ENCODE results near the gene SRCAP. TPM values are rescaled to one million over a fixed set of nuclear protein-coding genes. Genes with fewer than 3 reads are reported as not detected.

The SRCAP gene
- total RNA-seq, 1 donor from 2014 or later, result 18.1 TPM

DNA sequence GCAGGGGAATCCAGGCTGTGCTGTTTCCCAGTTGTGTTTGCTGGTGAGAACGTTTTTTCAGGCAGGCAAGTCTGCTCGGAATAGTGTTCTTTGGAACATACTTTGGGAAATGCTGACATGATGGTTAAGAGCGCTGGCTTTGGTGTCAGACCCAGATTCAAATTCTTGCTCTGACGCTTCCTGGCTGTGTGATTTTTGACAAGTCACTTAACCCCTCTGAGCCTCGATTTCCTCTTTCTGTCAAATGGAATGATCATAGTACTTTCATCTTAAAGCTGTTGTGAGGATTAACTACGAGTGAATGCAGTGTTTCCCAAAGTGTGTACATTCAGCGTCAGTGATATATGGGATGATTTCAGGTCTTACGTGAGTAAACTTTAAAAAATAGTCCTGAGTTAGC, 35.9 kb upstream of the SRCAP start:
- Histone ChIP-seq H3K36me3 (ENCODE audit: control insufficient read depth, insufficient read depth, low read length) (peaks cover 3% of the 10 kb centered on the region), H3K27me3 (ENCODE audit: control insufficient read depth, insufficient read depth, low read length) (no peaks in the 10 kb centered on the region), H3K4me3 (ENCODE audit: low read depth, low read length) (no peak overlapping the region)
- TF ChIP-seq, protein P1, sequence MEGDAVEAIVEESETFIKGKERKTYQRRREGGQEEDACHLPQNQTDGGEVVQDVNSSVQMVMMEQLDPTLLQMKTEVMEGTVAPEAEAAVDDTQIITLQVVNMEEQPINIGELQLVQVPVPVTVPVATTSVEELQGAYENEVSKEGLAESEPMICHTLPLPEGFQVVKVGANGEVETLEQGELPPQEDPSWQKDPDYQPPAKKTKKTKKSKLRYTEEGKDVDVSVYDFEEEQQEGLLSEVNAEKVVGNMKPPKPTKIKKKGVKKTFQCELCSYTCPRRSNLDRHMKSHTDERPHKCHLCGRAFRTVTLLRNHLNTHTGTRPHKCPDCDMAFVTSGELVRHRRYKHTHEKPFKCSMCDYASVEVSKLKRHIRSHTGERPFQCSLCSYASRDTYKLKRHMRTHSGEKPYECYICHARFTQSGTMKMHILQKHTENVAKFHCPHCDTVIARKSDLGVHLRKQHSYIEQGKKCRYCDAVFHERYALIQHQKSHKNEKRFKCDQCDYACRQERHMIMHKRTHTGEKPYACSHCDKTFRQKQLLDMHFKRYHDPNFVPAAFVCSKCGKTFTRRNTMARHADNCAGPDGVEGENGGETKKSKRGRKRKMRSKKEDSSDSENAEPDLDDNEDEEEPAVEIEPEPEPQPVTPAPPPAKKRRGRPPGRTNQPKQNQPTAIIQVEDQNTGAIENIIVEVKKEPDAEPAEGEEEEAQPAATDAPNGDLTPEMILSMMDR (IDR thresholded peaks at IDR 0.05; ENCODE audit: insufficient read depth, low read length, poor library complexity, severe bottlenecking), result no peak
- DNase-seq (ENCODE audit: low read depth), result no peak

DNA sequence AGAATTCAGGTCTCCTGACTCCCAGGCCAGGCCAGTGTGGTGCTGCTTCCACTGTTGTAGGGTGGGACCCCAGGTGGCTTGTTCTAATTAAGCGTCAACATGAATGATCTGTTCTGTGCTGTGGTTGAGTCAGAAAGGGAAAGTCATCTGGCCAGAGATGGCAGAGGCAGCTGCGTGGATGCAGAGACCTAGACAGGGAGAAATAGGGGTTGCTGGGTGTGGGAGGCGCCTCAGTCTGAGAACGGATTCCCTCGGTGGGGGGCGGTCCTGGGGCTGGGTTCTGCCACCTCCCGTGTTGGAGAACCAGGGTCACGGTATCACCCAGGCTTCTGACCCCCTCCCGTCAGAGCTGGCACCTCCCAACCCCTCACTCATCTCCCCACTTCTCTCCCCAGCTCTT, 35.2 kb upstream of the SRCAP start:
- TF ChIP-seq, protein P1 (IDR thresholded peaks at IDR 0.05; ENCODE audit: insufficient read depth, low read length, poor library complexity, severe bottlenecking), result no peak
- Histone ChIP-seq H3K27me3 (ENCODE audit: control insufficient read depth, insufficient read depth, low read length) (no peaks in the 10 kb centered on the region), H3K4me3 (ENCODE audit: low read depth, low read length) (no peak overlapping the region), H3K36me3 (ENCODE audit: control insufficient read depth, insufficient read depth, low read length) (peaks cover 4% of the 10 kb centered on the region)
- DNase-seq (ENCODE audit: low read depth), result no peak

DNA sequence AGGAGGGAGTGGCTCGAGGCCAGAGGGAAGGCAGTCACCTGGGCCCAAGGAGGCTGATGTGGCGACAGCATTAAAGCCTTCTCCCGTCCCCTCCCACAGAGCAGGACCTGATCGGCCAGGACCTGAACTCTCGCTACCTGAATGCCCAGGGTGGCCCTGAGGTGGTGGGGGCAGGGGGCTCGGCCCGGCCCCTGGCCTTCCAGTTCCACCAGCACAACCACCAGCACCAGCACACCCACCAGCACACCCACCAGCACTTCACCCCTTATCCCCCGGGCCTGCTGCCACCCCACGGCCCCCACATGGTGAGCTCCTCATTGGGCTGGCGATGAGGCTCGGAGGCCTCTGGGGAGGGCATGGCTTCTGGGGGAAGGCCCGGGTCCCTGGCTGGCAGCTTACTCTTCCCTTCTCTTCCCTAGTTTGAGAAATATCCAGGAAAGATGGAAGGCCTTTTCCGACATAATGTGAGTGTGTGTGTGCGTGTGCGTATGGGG, 34.3 kb upstream of the SRCAP start:
- H3K36me3 ChIP-seq (ENCODE audit: control insufficient read depth, insufficient read depth, low read length), result peaks cover 4% of the 10 kb centered on the region
- TF ChIP-seq, protein P1 (IDR thresholded peaks at IDR 0.05; ENCODE audit: insufficient read depth, low read length, poor library complexity, severe bottlenecking), result no peak

DNA sequence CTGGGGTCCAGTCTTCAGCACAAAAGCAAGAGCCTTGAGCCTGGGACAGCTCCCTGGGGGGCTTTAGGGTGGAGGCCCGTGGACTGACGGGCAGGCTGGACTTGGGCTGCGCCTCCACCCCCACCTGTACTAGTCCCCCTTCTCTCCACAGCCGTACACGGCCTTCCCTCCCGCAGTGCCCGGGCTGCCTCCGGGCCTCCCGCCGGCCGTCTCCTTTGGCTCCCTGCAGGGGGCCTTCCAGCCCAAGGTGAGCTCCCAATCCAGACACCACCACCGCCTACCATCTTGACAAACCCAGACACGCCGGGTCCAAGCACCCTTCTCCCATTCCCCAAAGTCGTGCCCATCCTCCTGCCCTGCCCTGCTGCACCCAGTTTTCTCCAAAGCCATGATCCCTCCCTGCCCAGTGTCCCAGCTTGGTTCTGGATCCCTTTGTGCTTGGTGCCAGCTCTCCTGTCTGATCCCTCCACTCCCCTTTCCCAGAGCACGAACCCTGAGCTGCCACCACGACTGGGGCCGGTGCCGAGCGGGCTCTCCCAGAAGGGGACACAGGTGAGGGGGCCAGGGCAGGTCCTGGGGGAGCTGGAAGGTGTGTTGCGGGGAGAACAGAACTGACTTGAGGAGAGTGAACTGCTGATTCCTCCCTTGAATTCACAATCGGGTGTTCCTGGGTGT, 33.7 kb upstream of the SRCAP start:
- Histone ChIP-seq H3K27me3 (ENCODE audit: control insufficient read depth, insufficient read depth, low read length) (no peaks in the 10 kb centered on the region), H3K4me3 (ENCODE audit: low read depth, low read length) (no peak overlapping the region), H3K36me3 (ENCODE audit: control insufficient read depth, insufficient read depth, low read length) (peaks cover 4% of the 10 kb centered on the region)
- TF ChIP-seq, protein P1 (IDR thresholded peaks at IDR 0.05; ENCODE audit: insufficient read depth, low read length, poor library complexity, severe bottlenecking), result no peak
- DNase-seq (ENCODE audit: low read depth), result no peak

More for the DNA sequence above, 34.3 kb upstream of the SRCAP start:
- H3K27me3 ChIP-seq (ENCODE audit: control insufficient read depth, insufficient read depth, low read length), result no peaks in the 10 kb centered on the region
- no peak overlapping the region for H3K4me3 ChIP-seq (ENCODE audit: low read depth, low read length)
- DNase-seq (ENCODE audit: low read depth), result no peak

DNA sequence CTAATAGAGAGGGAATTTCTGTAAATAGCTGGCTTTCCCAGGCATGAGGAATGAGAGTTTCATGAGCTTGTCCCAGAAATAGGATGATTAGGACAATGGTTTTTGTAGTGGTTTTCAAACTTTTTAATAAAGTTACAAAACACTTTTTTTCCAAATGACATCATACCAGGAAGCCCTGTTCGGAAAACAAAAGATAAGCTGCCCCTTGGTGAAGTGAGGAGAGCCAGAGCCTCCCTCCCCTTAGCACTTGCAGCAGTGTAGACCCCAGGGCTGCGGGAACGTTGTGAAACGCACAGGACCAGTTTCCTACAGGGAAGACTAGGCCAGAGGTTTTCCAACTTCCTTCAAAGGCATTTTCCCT, 33.2 kb upstream of the SRCAP start:
- Histone ChIP-seq H3K27me3 (ENCODE audit: control insufficient read depth, insufficient read depth, low read length) (no peaks in the 10 kb centered on the region), H3K36me3 (ENCODE audit: control insufficient read depth, insufficient read depth, low read length) (peaks cover 4% of the 10 kb centered on the region), H3K4me3 (ENCODE audit: low read depth, low read length) (no peak overlapping the region)
- TF ChIP-seq, protein P1 (IDR thresholded peaks at IDR 0.05; ENCODE audit: insufficient read depth, low read length, poor library complexity, severe bottlenecking), result no peak
- DNase-seq (ENCODE audit: low read depth), result no peak

DNA sequence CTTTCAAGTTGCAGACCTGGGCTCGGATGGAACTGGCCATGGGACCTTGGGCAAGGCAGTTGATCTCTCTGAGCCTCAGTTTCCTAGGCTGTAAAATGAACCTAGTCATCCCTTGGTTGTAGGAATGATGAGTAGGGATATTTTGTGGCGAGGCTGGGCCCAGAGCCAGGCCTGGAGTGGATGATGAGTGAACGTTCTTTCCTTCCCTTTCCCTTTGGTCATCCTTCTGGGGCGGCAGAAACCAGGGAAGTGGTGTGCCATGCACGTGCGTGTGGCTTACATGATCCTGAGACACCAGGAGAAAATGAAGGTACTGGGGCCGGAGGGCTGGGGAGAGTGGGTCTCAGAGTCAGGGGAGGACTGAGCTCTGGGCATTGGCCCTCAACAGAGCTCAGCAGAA, 32.3 kb upstream of the SRCAP start:
- DNase-seq (ENCODE audit: low read depth), result no peak
- H3K27me3 ChIP-seq (ENCODE audit: control insufficient read depth, insufficient read depth, low read length), result no peaks in the 10 kb centered on the region
- H3K4me3 ChIP-seq (ENCODE audit: low read depth, low read length), result no peak overlapping the region
- peaks cover 4% of the 10 kb centered on the region for H3K36me3 ChIP-seq (ENCODE audit: control insufficient read depth, insufficient read depth, low read length)
- TF ChIP-seq, protein P1 (IDR thresholded peaks at IDR 0.05; ENCODE audit: insufficient read depth, low read length, poor library complexity, severe bottlenecking), result no peak
